ENCODE measurements around the gene MGAT5.

- TF ChIP-seq USF1 (IDR thresholded peaks at IDR 0.05) (no peak), FOXM1 (IDR thresholded peaks at IDR 0.05; ENCODE audit: borderline replicate concordance, low read depth) (no peak), TCF12 (IDR thresholded peaks at IDR 0.05; ENCODE audit: low read depth) (no peak), EP300 (IDR thresholded peaks at IDR 0.05; ENCODE audit: borderline replicate concordance) (no peak), REST (IDR thresholded peaks at IDR 0.05; ENCODE audit: low read depth) (no peak)
These were observed 154.9 kb downstream of the MGAT5 start for GRCh38 chr2:134408791-134409190.
